Caki2 (cell line): ENCODE measurements around the gene KRT37. TPM values are rescaled to one million over a fixed set of nuclear protein-coding genes. Genes with fewer than 3 reads are reported as not detected.
"Not testable (repeated sequence)": the region's sequence is repeated elsewhere in the genome, so short reads cannot be mapped to it uniquely, and the experiment has no call there.

Experiments
- DNase-seq: peaks from one replicate; pipeline ENCODE4 v3.0.0-alpha.2; 2015; ENCODE audit warnings: low read depth
- in situ Hi-C: cut with HindIII; loops from 2 replicates; pipeline ENCODE4 v1.10.0; 2016; ENCODE audit warnings: low sequenced_read_pairs, low pct_unique_long_range_greater_than_20kb, mixed read lengths
- total RNA-seq: library from RNA; depleted of rRNA; stranded (reverse); fragments of >200 nt; shearing (Covaris generic); gene quantifications from 2 replicates; pipeline ENCODE4 v1.2.3, GENCODE V29; 2014; ENCODE audit warnings: low replicate concordance

The KRT37 gene
- total RNA-seq, 1 experiment from 2014 or later = not detected

DNA sequence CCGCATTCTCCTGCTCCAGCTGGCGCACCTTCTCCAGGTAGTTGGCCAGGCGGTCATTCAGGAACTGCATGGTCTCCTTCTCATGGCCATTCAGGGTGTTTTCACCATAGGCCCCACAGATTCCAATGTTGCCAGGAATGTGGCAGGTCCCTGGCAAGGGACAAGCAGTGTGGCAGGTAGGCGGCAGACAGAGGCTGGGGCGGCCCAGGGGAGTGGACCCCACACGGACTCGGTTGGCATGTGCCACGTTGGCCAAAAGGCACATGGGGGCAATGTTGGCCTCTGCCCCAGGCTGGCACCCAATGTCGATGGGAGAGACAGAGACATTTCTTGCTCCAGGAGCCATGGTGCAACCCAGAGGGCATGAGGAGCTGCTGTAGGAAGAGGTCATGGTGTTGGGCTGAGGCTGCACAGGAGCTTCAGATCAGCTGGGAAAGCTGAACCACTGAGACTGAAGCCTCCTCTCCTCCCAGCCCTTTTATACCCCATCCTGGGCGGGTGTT lies 16.2 kb upstream of the KRT37 start, which contains the start of gene KRT38:
KRT38 (minus strand) TSS at position 453 of the 503 bp plus-strand sequence; CDS start at position 391, 62 bp downstream.
- no peak for DNase-seq
- in situ Hi-C loops = no loop called here

DNA sequence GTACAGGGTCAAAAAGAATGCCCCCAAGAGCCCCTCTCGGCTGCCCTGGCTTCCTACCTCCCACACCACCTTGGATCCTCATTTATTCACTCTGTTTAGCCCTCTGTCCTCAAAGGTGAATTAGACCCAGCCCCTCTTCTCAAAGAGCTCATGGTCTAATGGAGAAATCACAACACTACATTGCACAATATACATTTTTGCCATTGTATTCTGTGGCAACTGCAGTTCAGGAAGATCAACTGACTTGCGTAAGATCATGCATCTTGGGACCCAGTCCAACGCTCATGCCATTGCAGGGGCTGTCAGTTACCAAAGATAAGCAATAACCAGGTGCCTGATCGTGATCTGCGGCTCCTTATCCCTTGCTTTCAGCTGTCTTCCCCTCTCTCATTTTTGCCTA lies 15.0 kb upstream of the KRT37 start:
- in situ Hi-C loops = no loop called here
- DNase-seq = no peak

DNA sequence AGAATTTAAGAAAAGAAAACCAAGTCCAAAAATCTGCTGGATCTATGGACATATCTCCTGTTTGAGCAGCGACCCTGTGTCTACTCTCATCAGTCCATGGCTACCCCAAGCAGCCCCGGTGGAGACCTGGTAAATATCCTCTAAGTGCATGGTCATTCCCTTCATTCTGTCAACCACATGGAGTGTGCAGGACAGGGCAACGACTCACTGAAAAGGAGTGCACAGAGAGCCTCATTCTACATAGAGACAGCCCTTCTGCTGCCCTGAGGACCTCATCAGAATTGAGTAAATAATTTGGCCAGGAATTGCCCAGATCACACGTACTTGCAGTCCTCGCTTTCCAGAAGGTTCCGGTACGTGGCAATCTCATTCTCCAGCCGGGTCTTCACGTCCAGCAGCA lies 13.4 kb upstream of the KRT37 start:
- no peak for DNase-seq
- in situ Hi-C loops = no loop called here

DNA sequence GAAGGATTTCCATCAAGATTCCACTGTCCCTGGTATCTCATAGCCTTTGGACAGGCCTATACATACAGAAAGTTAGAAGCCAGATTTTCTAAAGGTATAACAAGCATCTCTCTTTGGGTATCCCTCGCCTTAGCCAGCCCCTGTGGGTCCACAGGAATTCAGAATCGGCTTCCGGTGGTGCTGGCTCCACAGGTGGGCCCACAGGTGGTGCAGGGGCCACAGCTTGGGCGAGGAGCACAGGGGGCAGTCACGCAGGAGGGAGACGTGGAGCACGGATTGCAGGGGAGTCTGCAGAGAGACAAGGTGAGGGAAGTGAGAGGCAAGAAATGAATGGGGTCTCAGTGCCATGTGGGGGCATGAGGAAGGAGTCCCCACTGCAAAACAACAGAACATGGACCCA lies 12.9 kb upstream of the KRT37 start:
- in situ Hi-C loops = no loop called here
- no peak for DNase-seq

DNA sequence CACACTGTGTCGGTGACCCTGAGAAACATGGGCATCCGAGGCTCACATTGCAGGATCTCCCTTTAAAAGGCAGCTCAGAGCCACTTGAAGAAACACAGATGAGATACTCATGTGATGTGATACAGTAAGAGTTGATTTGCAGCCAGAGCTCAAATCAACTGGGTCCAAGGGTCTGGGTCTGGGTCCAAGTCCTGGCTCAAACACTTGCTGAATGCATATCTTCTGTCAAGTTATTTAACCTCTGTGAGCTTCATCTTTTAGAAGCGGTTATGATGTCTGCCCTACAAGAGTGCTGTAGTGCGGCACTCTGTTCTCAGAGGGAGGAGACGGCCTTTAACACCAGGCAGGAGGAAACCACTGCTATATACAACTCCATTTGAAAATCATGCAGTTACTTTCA lies 10.0 kb upstream of the KRT37 start:
- no peak for DNase-seq
- in situ Hi-C loops = no loop called here

DNA sequence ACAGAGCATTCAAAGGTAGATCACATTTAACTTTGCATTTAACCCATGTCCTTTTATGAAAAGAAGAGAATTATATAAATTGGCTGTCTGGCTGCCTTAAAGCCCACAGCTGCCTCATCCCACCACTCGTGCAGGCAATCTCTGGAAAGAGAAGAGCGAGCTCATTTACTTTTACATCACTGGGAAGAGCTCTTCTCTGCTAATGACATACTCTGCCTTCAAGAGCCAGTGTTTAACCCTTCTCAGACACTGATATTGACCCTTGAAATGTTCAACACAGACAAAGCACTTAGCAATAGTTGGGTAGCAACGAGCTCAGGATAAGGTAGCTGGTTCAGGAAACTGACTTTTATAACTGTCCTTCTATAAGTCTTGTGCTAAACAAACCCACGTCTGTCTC lies 9.6 kb upstream of the KRT37 start:
- in situ Hi-C loops = no loop called here
- no peak for DNase-seq

DNA sequence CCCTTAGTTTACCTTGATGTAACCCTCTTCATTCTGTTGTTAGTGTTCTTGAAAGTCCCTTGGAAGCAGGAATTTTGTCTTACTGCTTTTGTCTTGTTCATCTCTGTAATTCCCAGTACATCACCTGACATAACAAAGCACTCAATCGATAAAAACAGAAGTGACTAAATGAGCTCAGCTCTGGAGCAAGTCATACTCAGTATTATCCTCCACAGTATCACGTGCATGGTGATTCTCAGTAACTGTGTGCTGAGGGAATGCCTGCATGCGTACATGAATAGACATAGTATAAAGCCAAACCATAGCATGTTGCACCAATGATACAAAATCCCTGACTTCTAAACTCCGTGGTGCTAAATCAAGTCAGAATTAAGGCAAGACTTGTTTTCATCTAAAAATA lies 9.2 kb upstream of the KRT37 start:
- no peak for DNase-seq
- in situ Hi-C loops = no loop called here

DNA sequence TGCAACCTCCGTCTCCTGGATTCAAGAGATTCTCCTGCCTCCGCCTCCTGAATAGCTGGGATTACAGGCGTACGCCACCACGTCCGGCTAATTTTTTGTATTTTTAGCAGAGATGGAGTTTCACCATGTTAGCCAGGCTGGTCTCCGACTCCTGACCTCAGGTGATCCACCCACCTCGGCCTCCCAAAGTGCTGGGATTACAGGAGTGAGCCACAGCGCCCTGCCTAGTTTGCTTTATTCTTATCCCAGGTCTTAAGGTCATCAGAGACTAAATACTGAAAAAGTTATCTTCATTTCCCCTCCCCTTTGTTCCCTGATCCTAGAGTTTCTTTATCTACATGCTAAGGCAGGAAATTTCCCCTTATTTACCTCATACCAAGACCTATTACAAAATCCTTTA lies 6.0 kb upstream of the KRT37 start:
- DNase-seq, in situ Hi-C loops: not testable (repeated sequence)

DNA sequence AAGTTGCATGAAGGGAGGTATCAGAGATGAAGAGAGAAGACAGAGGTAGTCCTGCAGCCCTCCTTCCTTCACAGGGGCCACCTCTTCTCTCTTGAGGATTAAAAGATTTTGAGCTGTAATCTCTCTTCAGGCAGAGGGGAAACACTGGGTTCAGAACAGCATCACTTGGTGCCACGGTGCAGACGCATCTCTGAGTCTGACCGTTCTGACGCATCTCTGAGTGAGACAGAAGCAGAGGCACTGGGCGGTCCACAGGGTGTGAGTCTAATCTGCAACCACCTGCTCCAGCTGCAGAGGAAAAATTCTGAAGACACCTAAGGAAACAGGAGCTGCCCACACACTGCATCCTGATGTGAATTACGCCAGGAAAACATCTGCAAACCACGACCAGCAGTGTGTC lies 5.3 kb upstream of the KRT37 start:
- DNase-seq = no peak
- in situ Hi-C loops = no loop called here

DNA sequence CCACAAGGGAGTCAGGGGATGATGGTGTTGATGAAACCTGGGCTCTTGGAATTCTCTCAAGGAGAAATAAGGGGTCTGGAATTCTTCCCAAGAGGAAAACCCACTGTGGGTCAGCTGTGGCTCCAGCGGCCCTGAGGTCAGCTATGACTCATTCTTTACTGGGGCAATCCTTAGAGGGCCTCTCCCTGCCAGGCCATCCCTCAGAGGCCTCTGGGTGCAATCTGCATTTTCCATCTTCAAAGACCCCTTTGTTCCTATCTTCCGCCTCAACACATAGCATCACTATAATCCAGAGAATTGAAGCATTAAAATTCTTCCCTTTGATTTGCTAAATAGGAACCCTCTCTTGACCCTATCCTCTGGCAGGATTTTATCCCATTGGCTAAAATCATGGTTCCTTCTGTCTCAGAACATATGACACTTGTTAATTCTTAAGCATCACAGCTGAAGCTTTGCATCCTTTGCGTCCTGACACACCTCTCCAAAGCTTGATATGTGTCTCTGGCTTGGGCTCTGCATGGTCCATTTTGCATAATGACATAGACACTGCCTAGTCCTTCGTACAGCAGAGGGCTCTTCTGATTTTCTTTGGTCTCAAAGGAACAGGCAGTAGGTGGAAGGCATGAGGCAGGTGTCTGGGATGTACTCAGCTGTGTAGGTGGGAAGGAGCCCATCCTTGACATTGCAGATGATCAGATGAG lies 4.4 kb upstream of the KRT37 start:
- DNase-seq = no peak
- in situ Hi-C loops = no loop called here

DNA sequence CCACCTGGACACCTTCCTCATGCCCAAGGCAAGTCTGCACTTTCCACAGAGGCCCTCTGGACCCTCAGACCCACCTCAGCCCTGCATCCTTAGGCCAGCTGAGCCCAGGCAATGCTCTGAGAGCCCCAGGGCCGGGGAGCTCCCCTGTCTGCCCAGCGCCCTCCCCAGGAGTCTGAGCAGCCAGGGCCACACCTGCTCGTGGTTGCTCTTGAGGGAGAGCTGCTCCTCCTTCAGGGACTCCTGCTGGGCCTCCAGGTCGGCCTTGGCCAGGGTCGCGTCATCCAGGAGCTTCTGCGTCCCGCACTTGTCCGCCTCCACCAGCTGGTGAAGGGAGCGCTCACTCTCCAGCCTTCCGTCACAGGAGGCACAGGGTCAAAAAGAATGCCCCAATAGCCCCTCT lies 1.8 kb downstream of the KRT37 start:
- DNase-seq, in situ Hi-C loops: not testable (repeated sequence)

DNA sequence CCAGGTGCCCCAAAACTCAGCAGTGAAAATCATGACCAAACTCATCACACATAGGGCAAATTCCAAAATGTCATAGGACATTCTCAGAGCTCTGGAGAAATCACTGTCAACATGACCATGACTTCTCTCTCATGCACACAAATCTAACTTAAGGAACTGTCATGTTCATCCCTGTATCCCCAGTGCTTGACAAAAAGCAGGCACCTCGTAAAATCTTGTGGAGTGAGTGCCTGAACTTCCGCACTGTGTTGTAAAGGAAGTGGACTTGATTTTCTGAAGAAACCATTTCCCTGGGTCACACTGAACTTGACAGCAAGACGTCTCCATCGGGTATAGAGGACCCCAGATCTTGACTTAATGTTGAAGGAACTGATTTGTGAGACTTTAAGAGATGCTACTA lies 2.8 kb downstream of the KRT37 start:
- in situ Hi-C loops = no loop called here
- DNase-seq = no peak

DNA sequence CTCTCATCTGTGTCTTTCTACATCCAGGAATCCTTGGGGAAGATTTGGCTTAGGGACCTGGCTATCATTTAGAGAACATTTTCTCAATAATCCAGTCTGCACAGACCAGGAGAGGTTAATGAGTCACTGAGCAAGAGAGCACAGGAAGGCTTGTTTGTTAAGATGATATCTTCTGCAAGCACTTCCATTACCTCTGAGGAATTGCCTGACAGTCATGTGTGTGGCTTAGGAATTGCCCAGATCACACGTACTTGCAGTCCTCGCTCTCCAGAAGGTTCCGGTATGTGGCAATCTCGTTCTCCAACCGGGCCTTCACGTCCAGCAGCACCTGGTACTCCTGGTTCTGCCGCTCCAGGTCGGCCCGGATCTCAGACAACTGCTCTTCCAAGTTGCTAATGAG lies 3.3 kb downstream of the KRT37 start:
- in situ Hi-C loops = no loop called here
- DNase-seq = no peak

DNA sequence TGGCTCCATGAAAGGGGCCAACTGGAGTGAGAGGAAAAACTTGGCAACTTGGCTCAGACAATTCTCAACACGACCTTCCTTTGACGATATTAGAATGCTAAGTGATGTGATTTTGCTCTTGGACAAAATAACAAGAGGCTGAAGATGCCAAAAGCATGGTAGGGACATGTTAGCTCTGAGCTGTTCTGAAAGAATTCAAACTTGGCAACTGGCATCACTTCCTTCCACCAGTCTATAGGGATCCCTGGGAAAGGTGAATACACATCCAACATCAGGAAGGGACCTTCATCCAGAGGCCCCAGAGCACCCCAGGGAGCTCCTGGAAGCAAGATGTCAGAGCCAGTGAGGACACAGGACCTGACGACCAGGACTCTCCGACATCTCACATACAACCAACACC lies 4.3 kb downstream of the KRT37 start:
- DNase-seq = no peak
- in situ Hi-C loops = no loop called here

DNA sequence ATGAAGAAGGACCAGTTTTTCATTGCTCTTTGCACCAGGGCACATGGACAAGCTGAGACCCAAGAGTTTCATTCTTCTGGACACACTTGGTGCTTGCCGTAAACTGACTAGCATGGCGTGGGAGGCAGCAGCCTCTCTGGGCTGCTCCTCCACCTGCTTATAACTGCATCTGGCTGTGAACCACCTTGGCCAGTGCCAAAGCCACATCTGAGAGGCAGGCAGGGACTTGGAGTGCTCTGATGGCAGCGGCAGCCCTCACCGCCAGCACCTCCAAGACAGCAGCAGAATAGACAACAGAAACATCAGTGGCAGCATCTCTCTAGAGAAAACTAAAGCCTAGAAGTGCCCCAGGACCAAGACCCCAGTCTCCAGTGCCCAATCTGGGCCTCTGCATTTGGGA lies 4.7 kb downstream of the KRT37 start:
- DNase-seq = no peak
- in situ Hi-C loops = no loop called here

DNA sequence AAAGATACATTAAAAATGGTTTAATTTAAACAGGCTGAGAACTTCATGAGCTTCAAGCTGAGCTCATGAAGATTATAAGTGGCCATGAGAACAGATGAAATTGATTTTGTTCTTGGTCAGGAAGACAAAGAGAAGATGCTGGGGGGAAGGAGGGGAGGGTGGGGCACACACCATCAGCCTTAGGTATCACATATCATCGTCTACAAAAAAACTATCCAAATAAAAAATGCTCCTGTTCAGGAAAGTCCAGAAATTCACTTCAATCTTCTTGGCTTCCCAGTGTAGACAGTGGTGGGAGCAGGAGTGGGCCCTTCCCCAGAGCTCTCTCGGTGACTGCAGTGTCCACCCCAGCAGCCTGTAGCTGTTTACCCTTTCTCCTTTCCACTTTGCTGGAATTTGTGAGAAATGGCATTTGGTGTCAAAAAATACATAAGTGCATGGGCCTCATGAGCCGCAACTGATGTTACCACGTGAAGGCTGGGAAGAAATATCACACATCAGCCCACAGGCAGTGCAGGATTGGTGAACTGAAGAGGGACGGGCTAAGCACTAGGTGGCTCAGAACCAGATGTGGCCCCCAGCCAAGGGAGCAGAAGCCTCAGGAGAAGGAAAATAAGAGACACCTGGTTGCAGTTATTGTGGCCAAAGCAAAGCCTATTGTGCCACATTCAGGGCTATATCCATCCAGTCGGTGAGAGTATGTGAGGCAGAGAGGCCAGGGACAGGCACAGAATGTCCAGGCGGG lies 6.1 kb downstream of the KRT37 start:
- in situ Hi-C loops = no loop called here
- DNase-seq = no peak

DNA sequence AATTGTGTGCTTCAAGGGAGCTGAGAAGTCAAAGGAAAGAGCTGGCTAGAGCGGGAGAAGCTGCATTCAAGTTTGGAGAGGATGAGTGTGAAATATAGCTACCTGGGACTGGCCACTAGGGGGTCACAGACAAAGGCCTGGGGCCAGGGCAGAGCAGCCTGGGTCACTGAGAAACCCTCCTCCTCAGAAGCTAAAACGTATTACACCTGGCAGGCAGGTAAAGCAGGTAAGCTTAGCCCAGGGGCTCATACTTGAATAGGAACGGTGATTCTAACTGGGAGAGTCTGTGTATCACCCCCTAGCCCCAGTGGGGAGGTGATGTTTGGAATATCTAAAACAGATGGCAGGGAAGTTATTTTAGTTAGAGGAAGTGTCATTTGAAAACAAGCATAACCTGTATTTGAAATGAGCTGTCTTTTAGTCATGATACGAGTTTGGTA lies 6.8 kb downstream of the KRT37 start:
- in situ Hi-C loops = no loop called here
- DNase-seq = no peak

DNA sequence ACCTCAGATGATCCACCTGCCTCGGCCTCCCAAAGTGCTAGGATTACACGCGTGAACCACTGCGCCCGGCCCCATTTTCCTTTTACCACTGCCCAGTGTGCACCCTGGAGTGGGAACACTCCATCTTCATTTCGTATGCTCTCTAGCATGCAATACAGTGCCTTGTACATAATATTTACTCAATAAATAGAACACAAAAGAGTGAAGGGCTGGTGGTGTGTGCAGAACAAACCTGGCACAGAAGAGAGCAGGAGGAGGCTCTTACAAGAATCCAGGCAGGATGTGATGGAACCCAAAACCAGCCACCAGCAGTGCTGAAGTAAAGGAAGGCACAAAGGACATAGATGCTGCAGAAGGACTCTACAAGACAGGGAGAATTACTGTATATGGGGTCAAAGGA lies 7.3 kb downstream of the KRT37 start:
- in situ Hi-C loops = no loop called here
- DNase-seq = no peak

DNA sequence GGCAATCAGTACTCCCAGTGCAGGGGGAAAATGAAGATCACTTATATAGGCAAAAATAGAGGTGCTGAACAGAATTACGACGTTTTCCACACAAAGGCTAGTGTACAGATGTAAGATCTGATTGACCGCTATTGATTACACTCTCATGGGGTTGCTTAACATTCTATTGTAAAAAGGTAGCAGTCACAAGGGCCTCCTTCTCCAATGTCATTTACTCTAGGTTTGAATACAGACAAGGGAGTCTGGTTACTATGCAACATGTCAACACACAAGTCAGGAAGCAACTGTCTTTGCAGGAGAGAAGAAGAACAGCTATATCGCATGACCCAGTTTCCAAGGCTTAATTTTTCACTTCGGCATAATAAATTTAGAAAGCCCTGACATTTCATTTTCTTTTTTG lies 7.9 kb downstream of the KRT37 start:
- in situ Hi-C loops = no loop called here
- no peak for DNase-seq
